Measurements from ENCODE around the gene UBTF.

The UBTF gene

DNA sequence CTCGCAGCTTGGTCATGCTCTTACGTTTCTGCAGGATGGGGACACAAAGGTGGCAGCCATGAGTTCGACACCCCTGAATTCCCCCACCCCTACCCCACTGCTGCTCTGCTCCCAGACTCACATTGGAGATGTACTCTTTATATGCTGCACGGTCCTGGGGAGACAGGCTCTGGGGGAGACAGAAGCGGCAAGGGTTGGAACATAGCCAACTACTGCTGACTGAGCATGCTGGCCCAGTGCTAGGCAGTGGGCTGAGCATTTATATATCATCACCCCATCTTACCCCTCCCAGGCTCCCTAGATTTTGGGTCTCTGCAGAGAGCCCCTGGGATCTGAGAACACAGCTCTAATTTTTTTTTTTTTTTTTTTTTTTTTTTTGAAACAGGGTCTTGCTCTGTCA is 11.7 kb downstream of the UBTF start:
- no peaks in the 10 kb centered on the region for H3K36me3 ChIP-seq (ENCODE audit: control insufficient read depth, insufficient read depth, low read length)
- TF ChIP-seq, protein P1, sequence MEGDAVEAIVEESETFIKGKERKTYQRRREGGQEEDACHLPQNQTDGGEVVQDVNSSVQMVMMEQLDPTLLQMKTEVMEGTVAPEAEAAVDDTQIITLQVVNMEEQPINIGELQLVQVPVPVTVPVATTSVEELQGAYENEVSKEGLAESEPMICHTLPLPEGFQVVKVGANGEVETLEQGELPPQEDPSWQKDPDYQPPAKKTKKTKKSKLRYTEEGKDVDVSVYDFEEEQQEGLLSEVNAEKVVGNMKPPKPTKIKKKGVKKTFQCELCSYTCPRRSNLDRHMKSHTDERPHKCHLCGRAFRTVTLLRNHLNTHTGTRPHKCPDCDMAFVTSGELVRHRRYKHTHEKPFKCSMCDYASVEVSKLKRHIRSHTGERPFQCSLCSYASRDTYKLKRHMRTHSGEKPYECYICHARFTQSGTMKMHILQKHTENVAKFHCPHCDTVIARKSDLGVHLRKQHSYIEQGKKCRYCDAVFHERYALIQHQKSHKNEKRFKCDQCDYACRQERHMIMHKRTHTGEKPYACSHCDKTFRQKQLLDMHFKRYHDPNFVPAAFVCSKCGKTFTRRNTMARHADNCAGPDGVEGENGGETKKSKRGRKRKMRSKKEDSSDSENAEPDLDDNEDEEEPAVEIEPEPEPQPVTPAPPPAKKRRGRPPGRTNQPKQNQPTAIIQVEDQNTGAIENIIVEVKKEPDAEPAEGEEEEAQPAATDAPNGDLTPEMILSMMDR (IDR thresholded peaks at IDR 0.05) = no peak

DNA sequence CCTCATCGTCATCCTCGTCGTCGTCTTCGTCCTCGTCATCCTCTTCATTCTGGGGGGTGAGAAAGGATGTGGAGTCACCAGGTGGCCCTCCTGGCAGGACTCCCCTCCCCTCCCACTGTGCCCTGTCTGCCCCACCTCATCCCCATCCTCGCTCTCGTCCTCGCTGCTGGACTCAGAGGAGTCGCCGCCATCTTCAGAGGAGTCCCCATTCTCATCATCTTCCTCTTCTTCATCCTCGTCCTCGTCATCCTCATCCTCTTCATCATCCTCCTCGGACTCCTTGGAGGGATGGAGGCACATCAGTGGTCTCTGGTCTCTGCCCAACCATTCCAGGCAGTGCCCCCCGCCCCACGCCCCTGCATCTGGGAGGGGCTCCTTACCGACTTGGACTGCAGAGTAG is 12.2 kb downstream of the UBTF start:
- H3K27ac ChIP-seq = no peak overlapping the region
- H3K4me3 ChIP-seq (ENCODE audit: low read depth, low read length) = no peak overlapping the region
- H3K27me3 ChIP-seq (ENCODE audit: control insufficient read depth, insufficient read depth, low read length) = no peaks in the 10 kb centered on the region
- H3K9me3 ChIP-seq (ENCODE audit: control insufficient read depth, low read length) = no peaks in the 10 kb centered on the region
- TF ChIP-seq, protein P1 (IDR thresholded peaks at IDR 0.05) = no peak
- H3K79me2 ChIP-seq = peaks cover 14% of the 10 kb centered on the region
- H3K36me3 ChIP-seq (ENCODE audit: control insufficient read depth, insufficient read depth, low read length) = no peaks in the 10 kb centered on the region
- H3K4me2 ChIP-seq (ENCODE audit: low read length) = no peak overlapping the region
- no peak overlapping the region for H3K9ac ChIP-seq
- H3K4me1 ChIP-seq = peaks cover 14% of the 10 kb centered on the region
- H2AFZ ChIP-seq = no peak overlapping the region

More for the DNA sequence above, 11.7 kb downstream of the UBTF start:
- no peaks in the 10 kb centered on the region for H3K9me3 ChIP-seq (ENCODE audit: control insufficient read depth, low read length)
- no peak overlapping the region for H3K4me3 ChIP-seq (ENCODE audit: low read depth, low read length)
- no peak overlapping the region for H3K9ac ChIP-seq
- peaks cover 14% of the 10 kb centered on the region for H3K79me2 ChIP-seq
- H2AFZ ChIP-seq = no peak overlapping the region
- H3K27ac ChIP-seq = no peak overlapping the region
- H3K27me3 ChIP-seq (ENCODE audit: control insufficient read depth, insufficient read depth, low read length) = no peaks in the 10 kb centered on the region
- H3K4me2 ChIP-seq (ENCODE audit: low read length) = no peak overlapping the region
- H3K4me1 ChIP-seq = peaks cover 14% of the 10 kb centered on the region

DNA sequence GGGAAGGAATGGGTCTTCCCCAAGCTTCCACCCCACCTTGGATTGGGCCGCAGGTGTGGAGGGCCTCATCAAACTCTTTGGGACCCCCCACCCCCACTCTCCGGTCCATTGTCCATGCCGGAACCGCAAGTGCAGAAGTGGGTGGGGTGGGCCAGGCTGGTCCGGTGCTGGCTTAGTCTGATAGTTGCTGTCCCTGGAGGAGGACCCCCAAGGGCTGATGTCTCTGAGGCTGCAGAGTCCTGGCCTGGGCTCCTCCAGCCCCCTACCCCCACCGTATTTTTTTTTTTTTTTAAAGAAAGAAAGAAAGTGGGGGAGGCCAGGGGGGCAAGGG is 12.7 kb downstream of the UBTF start:
- Histone ChIP-seq H3K4me3 (ENCODE audit: low read depth, low read length) (no peak overlapping the region), H3K9ac (no peak overlapping the region), H2AFZ (no peak overlapping the region), H3K36me3 (ENCODE audit: control insufficient read depth, insufficient read depth, low read length) (no peaks in the 10 kb centered on the region), H3K27ac (no peak overlapping the region), H3K27me3 (ENCODE audit: control insufficient read depth, insufficient read depth, low read length) (no peaks in the 10 kb centered on the region), H3K9me3 (ENCODE audit: control insufficient read depth, low read length) (no peaks in the 10 kb centered on the region), H3K79me2 (peaks cover 14% of the 10 kb centered on the region), H3K4me1 (peaks cover 14% of the 10 kb centered on the region), H3K4me2 (ENCODE audit: low read length) (no peak overlapping the region)
- TF ChIP-seq, protein P1 (IDR thresholded peaks at IDR 0.05) = no peak

DNA sequence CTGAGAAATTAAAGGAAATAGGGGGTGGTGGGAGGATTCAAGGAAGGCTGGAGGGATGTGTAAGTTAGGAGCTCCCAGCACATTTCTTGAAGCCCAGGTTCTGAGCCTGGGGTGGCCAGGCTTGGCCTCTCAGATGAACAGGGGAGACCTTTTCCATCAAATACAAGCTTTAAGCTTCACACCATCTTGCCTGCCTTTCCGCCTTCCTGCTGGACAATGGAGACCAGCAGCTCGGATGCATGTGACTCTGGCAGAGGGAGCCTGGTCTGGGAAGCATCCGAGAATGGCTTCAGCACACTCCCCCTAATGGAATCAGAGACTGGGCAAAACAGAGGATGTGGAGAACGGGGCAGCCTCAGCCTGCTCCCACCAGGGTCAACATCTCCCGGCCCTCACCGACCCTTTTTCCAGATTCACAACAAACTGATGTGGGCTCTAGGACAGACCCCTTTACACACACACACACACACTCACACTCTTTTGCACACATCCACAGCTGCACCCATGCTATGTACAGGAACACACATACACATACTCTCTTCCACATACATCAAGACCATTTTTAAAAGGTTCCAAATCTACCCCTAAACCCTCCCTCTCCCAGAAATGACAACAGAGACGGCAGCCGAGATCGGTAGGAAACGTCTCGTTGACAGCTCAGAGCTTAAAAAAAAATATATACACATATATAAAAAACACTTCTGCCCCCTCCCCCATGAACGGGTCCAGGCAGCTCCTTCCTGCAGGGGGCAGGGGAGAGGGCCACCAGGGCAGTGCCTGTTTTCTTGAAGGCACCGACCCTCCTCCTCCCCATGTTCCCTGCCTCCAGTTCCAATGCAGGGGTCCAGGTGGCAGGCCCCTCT is 13.3 kb downstream of the UBTF start:
- Histone ChIP-seq H3K4me1 (peaks cover 14% of the 10 kb centered on the region), H2AFZ (no peak overlapping the region), H3K36me3 (ENCODE audit: control insufficient read depth, insufficient read depth, low read length) (no peaks in the 10 kb centered on the region), H3K27ac (no peak overlapping the region), H3K4me3 (ENCODE audit: low read depth, low read length) (no peak overlapping the region), H3K4me2 (ENCODE audit: low read length) (no peak overlapping the region), H3K9me3 (ENCODE audit: control insufficient read depth, low read length) (no peaks in the 10 kb centered on the region), H3K9ac (no peak overlapping the region), H3K79me2 (peaks cover 8% of the 10 kb centered on the region), H3K27me3 (ENCODE audit: control insufficient read depth, insufficient read depth, low read length) (no peaks in the 10 kb centered on the region)
- TF ChIP-seq, protein P1 (IDR thresholded peaks at IDR 0.05) = no peak

DNA sequence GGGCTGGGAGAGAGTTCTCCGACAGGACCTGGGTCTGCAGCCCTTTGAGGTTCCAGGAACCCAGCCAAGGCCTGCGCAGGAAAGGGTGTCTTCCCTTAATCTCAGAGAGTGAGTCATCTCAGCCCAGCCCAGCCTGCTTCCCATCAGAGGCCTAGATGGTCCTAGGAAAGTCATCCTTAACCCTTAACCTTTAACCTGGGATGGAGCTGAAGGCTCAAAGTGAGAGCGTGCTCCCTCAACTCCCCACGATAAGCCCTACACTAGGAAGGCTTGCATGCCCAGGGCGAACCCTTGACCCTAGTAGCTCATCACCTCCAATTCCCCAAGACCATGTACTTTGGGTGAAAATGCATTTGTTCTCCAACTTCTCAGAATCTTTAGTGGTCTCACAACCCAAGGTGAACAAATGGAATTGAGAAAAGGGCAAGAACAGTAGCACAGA is 15.0 kb downstream of the UBTF start:
- H3K79me2 ChIP-seq = no peaks in the 10 kb centered on the region
- H3K4me1 ChIP-seq = peaks cover 11% of the 10 kb centered on the region
- H3K9me3 ChIP-seq (ENCODE audit: control insufficient read depth, low read length) = no peaks in the 10 kb centered on the region
- no peak overlapping the region for H3K9ac ChIP-seq
- H3K36me3 ChIP-seq (ENCODE audit: control insufficient read depth, insufficient read depth, low read length) = no peaks in the 10 kb centered on the region
- TF ChIP-seq, protein P1 (IDR thresholded peaks at IDR 0.05) = no peak
- H3K4me2 ChIP-seq (ENCODE audit: low read length) = no peak overlapping the region
- no peak overlapping the region for H3K4me3 ChIP-seq (ENCODE audit: low read depth, low read length)
- H2AFZ ChIP-seq = no peak overlapping the region
- H3K27ac ChIP-seq = no peak overlapping the region
- H3K27me3 ChIP-seq (ENCODE audit: control insufficient read depth, insufficient read depth, low read length) = no peaks in the 10 kb centered on the region

Measured in parathyroid adenoma (tissue), 2 donors.